IgD-negative memory B cell (primary cell): ENCODE data around the gene RNF150. TPM values are rescaled to one million over a fixed set of nuclear protein-coding genes. Genes with fewer than 3 reads are reported as not detected.

Experiments
- H3K27ac Mint-ChIP-seq, 3 donors: one replicate each; pipeline ENCODE4 v1.8.0; 2020 to 2022; ENCODE audit warnings: mild to moderate bottlenecking in 3 of 3, mixed read lengths in 3 of 3, moderate library complexity in 1 of 3
- H3K27me3 Mint-ChIP-seq: one replicate; pipeline ENCODE4 v1.8.0; 2021; ENCODE audit warnings: mixed read lengths
- H3K36me3 Mint-ChIP-seq: one replicate; pipeline ENCODE4 v1.8.0; 2020; ENCODE audit warnings: mild to moderate bottlenecking, mixed read lengths
- H3K4me1 Mint-ChIP-seq, 3 donors: one replicate each; pipeline ENCODE4 v1.8.0; 2020 to 2022; ENCODE audit warnings: mixed read lengths in 3 of 3, mild to moderate bottlenecking in 1 of 3
- H3K4me3 Mint-ChIP-seq, 4 donors: one replicate each; pipeline ENCODE4 v1.8.0; 2020 to 2022; ENCODE audit warnings: mild to moderate bottlenecking in 4 of 4, mixed read lengths in 4 of 4, moderate library complexity in 3 of 4
- H3K9me3 Mint-ChIP-seq, 3 donors: one replicate each; pipeline ENCODE4 v1.8.0; 2020 to 2021; ENCODE audit warnings: mixed read lengths in 3 of 3, mild to moderate bottlenecking in 1 of 3
- polyA plus RNA-seq: library from polyadenylated mRNA; unstranded; fragments of 300-500 nt; fragmentation: Illumina TruSeq; gene quantifications from one replicate; pipeline ENCODE4 v1.2.3, GENCODE V29; 2021

Gene RNF150
- polyA plus RNA-seq, 1 donor from 2014 or later = not detected

DNA sequence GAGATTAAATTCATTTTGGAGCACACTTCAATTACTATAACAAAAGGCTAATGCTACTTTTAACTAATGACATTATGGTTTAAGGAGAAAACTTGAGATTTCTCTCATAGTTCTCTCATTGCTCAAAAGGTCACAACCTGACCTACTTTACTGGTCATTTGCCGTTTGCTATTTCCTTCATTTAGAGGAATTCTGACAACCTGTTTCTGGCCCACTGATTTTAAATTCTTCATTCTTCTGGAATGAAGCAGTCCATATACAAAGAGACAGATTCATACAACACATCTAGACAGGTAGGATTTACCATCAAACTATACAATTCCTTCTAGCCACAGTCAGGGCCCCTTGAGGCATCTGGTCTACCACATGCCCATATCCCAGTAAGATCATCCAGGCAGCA lies 14.2 kb downstream of the RNF150 start:
- Mint-ChIP-seq H3K36me3 (no peaks in the 10 kb centered on the region), H3K4me1 (no peaks in the 10 kb centered on the region), H3K27ac (no peak overlapping the region), H3K9me3 (peaks cover 0 to 4% (median 2%) of the 10 kb centered on the region in 3 donors), H3K4me3 (no peak overlapping the region), H3K27me3 (peaks cover 1% of the 10 kb centered on the region)

DNA sequence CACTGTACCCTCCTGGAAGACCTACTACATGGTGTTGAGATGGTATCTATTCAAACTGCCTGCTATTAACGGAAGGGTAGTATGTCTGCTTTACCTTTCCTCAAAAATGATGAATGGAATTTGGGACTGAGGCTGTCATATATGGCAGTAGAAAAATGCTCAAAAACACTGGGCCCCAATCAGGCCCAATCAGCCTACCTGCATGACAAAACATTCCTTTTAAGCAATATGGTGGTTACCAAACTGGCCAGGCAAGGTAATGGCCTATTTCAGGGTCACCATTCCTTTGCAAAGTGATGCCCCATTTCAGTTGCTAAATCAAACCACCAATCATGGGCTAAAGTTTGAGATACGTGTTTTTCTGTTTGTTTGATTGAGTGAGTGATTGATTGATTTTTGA lies 14.9 kb downstream of the RNF150 start:
- Mint-ChIP-seq H3K4me3 (no peak overlapping the region), H3K9me3 (peaks cover 2 to 5% (median 4%) of the 10 kb centered on the region in 3 donors), H3K36me3 (no peaks in the 10 kb centered on the region), H3K27me3 (peaks cover 1% of the 10 kb centered on the region), H3K4me1 (no peaks in the 10 kb centered on the region), H3K27ac (no peak overlapping the region)

DNA sequence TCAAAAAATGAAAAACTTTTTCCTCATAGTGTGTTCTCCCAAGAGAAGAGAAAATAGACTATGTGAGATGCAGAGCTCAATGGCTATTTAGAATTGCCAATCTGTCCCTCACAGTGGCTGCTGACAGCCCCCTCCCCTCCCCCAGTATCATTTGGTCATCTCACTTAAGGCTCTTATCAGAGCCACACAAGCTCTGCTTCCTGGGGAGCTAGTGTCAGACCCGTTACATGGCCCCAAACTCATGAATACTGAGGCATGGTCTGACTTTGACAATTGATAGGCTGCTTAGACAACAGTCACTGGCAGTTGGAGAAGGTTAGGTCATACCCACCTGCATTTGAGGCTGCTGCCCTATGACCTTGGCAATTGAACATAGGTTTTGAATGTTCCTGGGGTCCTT lies 15.3 kb downstream of the RNF150 start:
- Mint-ChIP-seq H3K36me3 (no peaks in the 10 kb centered on the region), H3K27me3 (peaks cover 1% of the 10 kb centered on the region), H3K4me1 (no peaks in the 10 kb centered on the region), H3K27ac (no peak overlapping the region), H3K4me3 (no peak overlapping the region), H3K9me3 (peaks cover 2 to 6% (median 5%) of the 10 kb centered on the region in 3 donors)

DNA sequence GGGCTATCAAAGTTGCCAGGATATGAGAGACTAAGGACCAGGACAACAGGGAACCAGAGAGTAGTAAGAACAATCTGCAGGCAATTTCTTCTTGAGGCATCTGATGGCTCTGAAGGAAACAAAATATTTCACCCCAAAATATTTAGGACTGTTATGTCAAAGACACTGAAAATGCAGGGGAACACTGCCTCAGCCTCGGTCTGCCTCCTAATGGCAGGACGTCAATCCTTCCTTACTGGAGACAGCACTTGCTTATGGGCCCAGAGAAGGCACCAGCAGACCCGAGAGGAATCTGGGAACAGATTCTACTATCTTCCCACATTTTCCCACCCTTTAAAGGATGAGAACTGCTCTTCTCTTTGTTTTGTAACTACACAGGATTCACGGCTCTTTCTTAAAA lies 23.3 kb downstream of the RNF150 start:
- Mint-ChIP-seq H3K4me1 (no peaks in the 10 kb centered on the region), H3K27ac (no peak overlapping the region), H3K4me3 (no peak overlapping the region), H3K9me3 (peaks cover 2 to 8% (median 4%) of the 10 kb centered on the region in 3 donors), H3K27me3 (no peaks in the 10 kb centered on the region), H3K36me3 (no peaks in the 10 kb centered on the region)

DNA sequence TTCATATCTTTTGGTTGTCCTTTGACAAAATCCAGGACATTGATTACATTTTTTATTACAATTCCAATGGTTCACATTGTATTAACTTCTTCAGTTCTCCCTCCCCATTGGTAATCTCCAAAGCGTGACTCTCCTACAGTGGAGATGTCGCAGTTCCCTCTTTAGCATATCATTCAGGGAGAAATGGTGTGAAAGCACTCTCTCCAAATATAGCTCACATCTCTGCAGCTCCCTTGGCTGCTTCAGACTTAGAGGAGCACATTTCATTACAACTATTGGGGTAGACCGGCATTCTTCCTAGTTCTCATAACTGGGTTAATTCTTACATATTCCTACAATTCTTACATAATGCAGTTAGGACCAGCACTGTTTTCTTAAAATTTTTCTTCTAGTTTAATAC lies 25.3 kb downstream of the RNF150 start:
- no peaks in the 10 kb centered on the region for H3K4me1 Mint-ChIP-seq
- no peaks in the 10 kb centered on the region for H3K27me3 Mint-ChIP-seq
- no peak overlapping the region for H3K4me3 Mint-ChIP-seq
- peaks cover 0 to 3% (median 2%) of the 10 kb centered on the region in 3 donors for H3K9me3 Mint-ChIP-seq
- H3K36me3 Mint-ChIP-seq = no peaks in the 10 kb centered on the region
- no peak overlapping the region for H3K27ac Mint-ChIP-seq

DNA sequence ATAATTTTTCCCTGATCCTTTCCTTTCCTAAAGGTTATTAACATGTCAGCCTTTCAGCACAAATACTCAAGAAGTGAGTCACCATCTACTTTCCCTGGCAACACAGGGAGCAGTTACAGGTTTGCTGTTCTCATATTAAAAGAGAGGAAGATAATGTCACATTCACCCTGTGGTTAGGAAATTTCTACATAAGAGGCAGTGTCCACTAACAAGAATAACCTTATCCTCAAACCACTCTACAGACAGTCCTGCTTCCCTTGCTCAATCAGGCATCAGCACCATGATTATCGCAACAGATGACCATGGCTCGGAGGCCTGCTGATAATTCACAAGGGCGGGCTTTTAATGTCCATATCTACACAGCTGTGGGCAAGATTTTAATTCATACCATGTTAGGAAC lies 30.9 kb downstream of the RNF150 start:
- no peak overlapping the region for H3K4me3 Mint-ChIP-seq
- H3K27ac Mint-ChIP-seq = no peak overlapping the region
- no peaks in the 10 kb centered on the region for H3K4me1 Mint-ChIP-seq
- H3K27me3 Mint-ChIP-seq = peaks cover 1% of the 10 kb centered on the region
- no peaks in the 10 kb centered on the region for H3K9me3 Mint-ChIP-seq
- no peaks in the 10 kb centered on the region for H3K36me3 Mint-ChIP-seq

DNA sequence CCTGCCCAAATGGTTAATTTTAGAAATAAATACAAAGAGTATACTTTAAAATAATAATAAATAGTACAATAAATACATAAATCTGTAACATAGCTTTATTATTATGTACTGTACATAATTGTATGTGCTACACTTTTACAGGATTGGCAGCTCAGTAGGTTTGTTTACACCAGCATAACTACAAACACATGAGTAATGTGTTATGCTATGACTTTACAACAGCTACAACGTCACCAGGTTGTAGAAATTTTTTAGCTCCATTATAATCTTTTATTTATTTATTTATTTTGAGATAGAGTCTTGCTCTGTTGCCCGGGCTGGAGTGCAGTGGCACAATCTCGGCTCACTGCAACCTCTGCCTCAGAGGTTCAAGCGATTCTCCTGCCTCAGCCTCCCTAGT lies 31.8 kb downstream of the RNF150 start:
- H3K4me1 Mint-ChIP-seq = no peaks in the 10 kb centered on the region
- H3K9me3 Mint-ChIP-seq = no peaks in the 10 kb centered on the region
- no peak overlapping the region for H3K27ac Mint-ChIP-seq
- H3K27me3 Mint-ChIP-seq = peaks cover 1% of the 10 kb centered on the region
- H3K4me3 Mint-ChIP-seq = no peak overlapping the region
- no peaks in the 10 kb centered on the region for H3K36me3 Mint-ChIP-seq

DNA sequence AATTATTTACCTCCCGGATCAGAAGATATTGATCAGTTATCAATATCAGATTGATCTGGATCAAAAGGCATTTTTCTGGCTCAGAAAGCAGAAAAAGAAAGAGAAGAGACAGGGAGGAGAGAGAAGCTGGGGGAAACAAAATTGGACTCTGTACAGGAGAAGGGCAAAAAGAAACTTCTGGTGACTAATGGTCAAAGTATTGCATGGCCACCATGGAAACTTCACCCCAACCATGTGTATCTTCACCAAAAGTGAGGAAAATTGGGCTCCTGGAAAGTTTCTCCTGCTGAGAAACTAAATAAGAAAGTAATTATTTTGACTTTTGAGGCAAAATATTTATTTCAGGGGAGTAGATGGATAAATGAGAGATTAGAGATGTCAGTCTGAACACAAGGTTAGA lies 33.9 kb downstream of the RNF150 start:
- no peak overlapping the region for H3K27ac Mint-ChIP-seq
- no peaks in the 10 kb centered on the region for H3K4me1 Mint-ChIP-seq

DNA sequence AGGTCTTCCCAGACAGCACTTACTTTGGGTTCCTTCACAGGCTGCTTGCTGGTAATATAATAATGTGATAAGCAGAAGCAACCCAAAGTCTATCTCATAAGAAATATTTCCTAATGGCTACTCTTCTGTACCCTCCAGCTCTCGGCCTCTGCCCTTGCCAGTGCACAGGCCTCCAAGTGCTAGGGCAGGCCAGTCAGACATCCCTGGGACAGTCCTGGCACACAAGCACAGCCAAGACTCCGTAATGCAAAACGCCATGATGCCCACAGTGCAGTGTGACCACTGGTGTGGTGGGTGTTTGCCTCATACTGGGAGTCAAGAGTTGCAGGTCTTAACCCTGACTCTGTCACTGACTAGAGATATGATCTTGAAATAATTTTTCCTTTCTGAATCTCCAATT lies 35.1 kb downstream of the RNF150 start:
- H3K27me3 Mint-ChIP-seq = peaks cover 1% of the 10 kb centered on the region
- H3K27ac Mint-ChIP-seq = no peak overlapping the region
- peaks cover 0 to 12% (median 1%) of the 10 kb centered on the region in 3 donors for H3K9me3 Mint-ChIP-seq
- H3K36me3 Mint-ChIP-seq = no peaks in the 10 kb centered on the region
- no peak overlapping the region for H3K4me3 Mint-ChIP-seq
- H3K4me1 Mint-ChIP-seq = no peaks in the 10 kb centered on the region

More for the DNA sequence above, 33.9 kb downstream of the RNF150 start:
- Mint-ChIP-seq H3K36me3 (no peaks in the 10 kb centered on the region), H3K9me3 (peaks cover 0 to 3% (median 0%) of the 10 kb centered on the region in 3 donors), H3K4me3 (no peak overlapping the region), H3K27me3 (peaks cover 1% of the 10 kb centered on the region)

DNA sequence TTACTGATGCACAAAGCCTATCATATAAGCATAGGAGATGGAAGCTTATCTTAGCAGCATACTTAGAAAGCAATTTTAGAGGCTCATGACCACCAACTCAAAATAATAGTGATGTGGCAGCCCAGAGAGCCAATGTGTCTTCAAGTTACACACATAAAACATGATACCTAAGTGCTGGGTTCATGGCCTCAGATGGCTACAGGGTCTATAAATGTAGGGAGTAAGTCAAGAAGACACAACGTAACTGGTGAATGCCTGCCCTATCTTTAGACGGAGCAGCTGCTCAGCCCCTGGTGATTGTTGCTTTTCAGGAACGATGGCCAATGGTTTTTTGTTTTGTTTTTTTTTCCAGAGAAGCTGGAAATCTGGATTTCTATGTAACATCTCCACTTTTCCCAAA lies 42.8 kb downstream of the RNF150 start:
- no peak overlapping the region for H3K4me3 Mint-ChIP-seq
- no peaks in the 10 kb centered on the region for H3K36me3 Mint-ChIP-seq
- H3K27me3 Mint-ChIP-seq = peaks cover 2% of the 10 kb centered on the region

DNA sequence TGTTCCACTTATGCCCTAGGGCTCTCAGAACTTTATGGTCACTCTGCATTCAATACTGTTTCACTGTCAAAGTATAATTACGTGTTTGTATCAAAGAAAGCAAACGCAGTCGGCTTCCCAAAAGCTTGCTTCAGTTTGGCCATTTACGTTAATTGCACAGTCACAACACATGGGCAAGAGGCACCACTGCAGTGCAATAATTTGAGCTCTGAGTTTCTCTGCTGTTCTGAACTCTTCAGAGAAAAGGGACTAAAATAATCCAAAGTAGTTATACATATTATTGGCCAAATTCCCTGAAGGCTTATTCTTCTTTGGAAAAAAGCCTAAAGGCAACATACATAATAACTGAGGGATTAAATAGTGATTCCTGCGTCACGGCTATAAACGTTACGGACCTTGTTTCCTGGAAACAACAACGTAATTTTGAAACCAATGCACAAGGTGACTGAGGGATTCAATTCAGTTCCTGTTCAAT lies 51.3 kb downstream of the RNF150 start:
- Mint-ChIP-seq H3K36me3 (no peaks in the 10 kb centered on the region), H3K4me1 (no peaks in the 10 kb centered on the region), H3K9me3 (peaks cover 0 to under 1% (median 0%) of the 10 kb centered on the region in 3 donors), H3K27ac (no peak overlapping the region), H3K4me3 (no peak overlapping the region), H3K27me3 (peaks cover 2% of the 10 kb centered on the region)

More for the DNA sequence above, 42.8 kb downstream of the RNF150 start:
- Mint-ChIP-seq H3K27ac (no peak overlapping the region), H3K9me3 (peaks cover 0 to 12% (median 4%) of the 10 kb centered on the region in 3 donors), H3K4me1 (no peaks in the 10 kb centered on the region)

DNA sequence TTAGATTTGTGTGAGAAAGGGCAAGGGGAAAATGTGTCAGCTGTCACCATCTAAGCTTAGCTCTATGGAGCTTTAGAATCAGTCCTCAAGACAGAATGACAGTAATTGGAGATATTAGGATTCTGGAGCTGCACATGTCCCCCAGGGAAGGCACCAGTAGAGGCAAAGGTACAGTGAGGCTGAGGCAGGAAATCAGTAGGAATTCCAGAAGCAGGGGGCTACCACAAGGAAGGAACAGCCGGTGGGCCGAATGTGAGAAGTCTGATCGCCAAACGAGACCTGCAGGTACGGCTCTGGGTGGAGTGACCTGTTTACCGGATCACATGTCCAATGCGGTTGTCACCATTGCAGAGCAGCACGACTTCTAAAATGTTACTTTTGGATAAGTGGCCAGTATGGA lies 52.6 kb downstream of the RNF150 start:
- Mint-ChIP-seq H3K36me3 (no peaks in the 10 kb centered on the region), H3K9me3 (no peaks in the 10 kb centered on the region), H3K4me3 (no peak overlapping the region), H3K27ac (no peak overlapping the region), H3K4me1 (no peaks in the 10 kb centered on the region), H3K27me3 (peaks cover 2% of the 10 kb centered on the region)

DNA sequence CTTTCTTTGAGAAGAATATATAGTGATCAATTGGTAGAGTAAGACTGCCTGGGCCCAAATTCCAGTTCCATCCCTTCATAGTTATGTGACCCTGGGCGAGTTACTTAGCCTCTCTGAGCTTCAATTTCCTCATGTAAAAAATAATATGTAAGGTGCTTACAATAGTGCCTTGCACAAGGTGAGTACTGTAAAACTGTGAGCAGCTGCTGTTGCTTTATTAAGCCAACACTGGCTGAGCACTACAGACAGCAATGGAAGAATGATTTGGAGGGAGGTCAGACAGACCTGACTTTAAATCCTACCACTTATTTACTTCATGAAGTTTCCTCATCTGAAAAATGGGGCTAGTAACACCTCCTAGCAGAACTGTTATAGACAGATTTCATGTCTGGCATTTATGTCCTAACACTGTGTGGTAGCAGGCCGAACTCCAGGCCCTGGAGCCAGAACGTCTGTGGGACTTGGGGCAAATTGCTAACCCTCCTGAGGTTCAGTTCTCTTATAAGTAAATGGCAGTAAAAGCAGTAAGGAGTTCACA lies 53.8 kb downstream of the RNF150 start:
- Mint-ChIP-seq H3K36me3 (no peaks in the 10 kb centered on the region), H3K27me3 (peaks cover 2% of the 10 kb centered on the region), H3K27ac (no peak overlapping the region), H3K4me3 (no peak overlapping the region), H3K9me3 (no peaks in the 10 kb centered on the region), H3K4me1 (no peaks in the 10 kb centered on the region)

DNA sequence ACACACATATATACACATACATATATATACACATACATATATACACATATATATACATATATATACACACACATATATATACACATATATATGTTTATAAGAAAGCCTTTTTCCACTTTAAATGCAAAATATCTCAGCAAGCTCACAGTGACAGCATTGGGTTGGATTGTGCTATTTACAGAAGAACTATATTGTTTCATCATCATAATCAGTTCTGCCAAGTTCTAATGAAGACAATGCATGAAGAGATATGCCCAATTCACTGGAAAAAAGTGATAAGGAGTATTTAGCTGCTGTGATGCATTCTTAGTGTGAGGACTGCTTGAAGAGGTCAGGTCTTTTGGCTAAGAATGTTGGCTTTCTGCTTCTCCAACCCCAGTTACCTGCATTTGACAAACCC lies 54.4 kb downstream of the RNF150 start:
- no peak overlapping the region for H3K27ac Mint-ChIP-seq
- peaks cover 2% of the 10 kb centered on the region for H3K27me3 Mint-ChIP-seq

DNA sequence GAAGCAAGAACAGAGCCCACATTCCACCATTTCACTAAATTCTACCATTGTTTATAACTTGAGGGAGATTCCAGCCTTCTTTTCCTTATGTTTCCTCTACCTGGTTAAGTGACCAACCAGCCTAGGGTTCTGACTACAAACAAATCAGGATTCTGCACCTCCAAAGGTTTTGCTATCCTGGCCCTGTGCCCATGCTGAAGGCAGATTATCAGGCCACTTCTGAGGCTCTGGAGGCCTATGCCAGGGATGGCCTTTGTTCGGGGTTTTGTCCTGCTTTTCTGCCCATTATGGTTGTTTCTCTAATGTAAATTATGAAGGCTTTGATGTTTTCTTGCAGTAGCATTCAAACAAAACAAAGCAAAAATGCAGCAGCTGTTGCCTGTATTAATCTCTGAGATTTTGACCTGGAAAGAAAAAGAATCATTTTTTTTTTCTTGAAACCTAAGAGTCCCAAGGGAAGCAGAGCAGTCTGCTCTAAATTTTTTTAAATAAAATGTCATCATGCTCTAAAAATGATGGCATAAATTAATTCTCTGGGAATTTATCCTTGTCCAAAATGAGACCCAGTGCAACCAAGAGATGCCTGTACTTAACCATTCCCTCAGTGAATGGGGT lies 55.6 kb downstream of the RNF150 start:
- no peaks in the 10 kb centered on the region for H3K36me3 Mint-ChIP-seq
- H3K4me3 Mint-ChIP-seq = no peak overlapping the region
- peaks cover 1% of the 10 kb centered on the region for H3K27me3 Mint-ChIP-seq
- no peaks in the 10 kb centered on the region for H3K9me3 Mint-ChIP-seq
- H3K27ac Mint-ChIP-seq = no peak overlapping the region
- H3K4me1 Mint-ChIP-seq = peaks cover 0 to 3% (median 0%) of the 10 kb centered on the region in 3 donors

More for the DNA sequence above, 54.4 kb downstream of the RNF150 start:
- Mint-ChIP-seq H3K4me3 (no peak overlapping the region), H3K9me3 (no peaks in the 10 kb centered on the region), H3K4me1 (no peaks in the 10 kb centered on the region), H3K36me3 (no peaks in the 10 kb centered on the region)

DNA sequence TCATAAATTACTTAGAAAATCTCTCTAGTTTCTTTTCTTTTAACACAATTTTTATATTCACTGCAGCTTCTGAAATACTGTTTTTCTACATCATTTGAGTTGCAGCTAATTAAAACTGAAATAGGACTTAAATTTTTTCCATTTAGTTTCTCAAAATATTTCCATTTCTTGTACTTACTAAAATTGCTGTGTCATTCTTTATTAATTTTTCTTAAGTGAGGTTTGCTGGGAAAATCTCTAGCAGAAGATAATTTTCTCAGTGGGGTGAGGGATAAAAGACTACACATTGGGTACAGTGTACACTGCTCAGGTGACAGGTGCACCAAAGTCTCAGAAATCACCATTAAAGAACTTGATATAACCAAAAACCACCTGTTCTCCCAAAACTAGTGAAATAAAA lies 57.7 kb downstream of the RNF150 start:
- no peaks in the 10 kb centered on the region for H3K36me3 Mint-ChIP-seq
- H3K9me3 Mint-ChIP-seq = no peaks in the 10 kb centered on the region
- H3K4me3 Mint-ChIP-seq = no peak overlapping the region

More for the DNA sequence above, 57.7 kb downstream of the RNF150 start:
- peaks cover 0 to 3% (median 0%) of the 10 kb centered on the region in 3 donors for H3K4me1 Mint-ChIP-seq
- no peaks in the 10 kb centered on the region for H3K27me3 Mint-ChIP-seq
- H3K27ac Mint-ChIP-seq = no peak overlapping the region
